IMR-90 (cell line): Measurements from ENCODE around the gene CCDC69. TPM values are rescaled to one million over a fixed set of nuclear protein-coding genes. Genes with fewer than 3 reads are reported as not detected.

Experiments used
- ATAC-seq: fragments of 200-7000 bp; cut with Tn5 transposase; 2 replicates; pipeline ENCODE4 v1.9.1; 2020; ENCODE audit warnings: low read depth, mild to moderate bottlenecking, moderate library complexity
- BruUV-seq: library from RNA; stranded (reverse); fragments of 400-500 nt; replicated peaks from 2 replicates; lab custom pipeline; 2021; lab: Mats Ljungman, UMichigan
- CTCF ChIA-PET: fragments of 300-600 bp; formaldehyde crosslinking; extraction: SDS; loops from one replicate; lab custom pipeline; 2021; ENCODE audit warnings: antibody characterized with exemption; lab: Yijun Ruan, JAX
- POLR2A ChIA-PET: fragments of 300-600 bp; sonication (Branson Sonifier 250); formaldehyde crosslinking; loops from one replicate; lab custom pipeline; 2022; ENCODE audit warnings: antibody characterized with exemption; ENCODE audit not compliant: unreplicated experiment; lab: Charles Lee
- DNase-seq: peaks from one replicate; pipeline ENCODE4 v3.0.0; 2013
- H2AFZ ChIP-seq: replicated peaks from 2 replicates; pipeline ENCODE3; 2013; ENCODE audit warnings: low read length, mild to moderate bottlenecking; ENCODE audit not compliant: poor library complexity
- H2AK5ac ChIP-seq: 2 replicates; pipeline ENCODE4 v1.6.1; 2013; ENCODE audit warnings: low read depth, low read length, inconsistent platforms
- H2AK9ac ChIP-seq: replicated peaks from 2 replicates; pipeline ENCODE3; 2013; ENCODE audit warnings: mild to moderate bottlenecking, low read depth, low read length, moderate library complexity; ENCODE audit not compliant: poor library complexity
- H2BK120ac ChIP-seq: 2 replicates; pipeline ENCODE4 v1.6.1; 2013; ENCODE audit warnings: low read depth, low read length, inconsistent platforms
- H2BK15ac ChIP-seq: 3 replicates; pipeline ENCODE4 v1.6.1; 2013; ENCODE audit warnings: low read depth, low read length, inconsistent platforms
- H2BK20ac ChIP-seq: 2 replicates; pipeline ENCODE4 v1.6.1; 2013; ENCODE audit warnings: low read depth, mild to moderate bottlenecking, inconsistent platforms, low read length, moderate library complexity
- H2BK5ac ChIP-seq: 2 replicates; pipeline ENCODE4 v1.6.1; 2013; ENCODE audit warnings: mild to moderate bottlenecking, low read depth, low read length, inconsistent platforms; ENCODE audit not compliant: poor library complexity, severe bottlenecking
- H3K14ac ChIP-seq: replicated peaks from 2 replicates; pipeline ENCODE4 v1.6.1; 2013; ENCODE audit warnings: low read depth, low read length, inconsistent platforms
- H3K18ac ChIP-seq: 2 replicates; pipeline ENCODE4 v1.6.1; 2013; ENCODE audit warnings: low read depth, low read length, control low read depth
- H3K23ac ChIP-seq: 2 replicates; pipeline ENCODE4 v1.6.1; 2013; ENCODE audit warnings: low read depth, low read length, inconsistent platforms
- H3K27ac ChIP-seq: 2 replicates; pipeline ENCODE4 v1.5.1; 2013; ENCODE audit warnings: mild to moderate bottlenecking, control low read depth, low read length; ENCODE audit not compliant: insufficient read depth
- H3K27me3 ChIP-seq: 2 replicates; pipeline ENCODE4 v1.6.1; 2013; ENCODE audit warnings: low read length; ENCODE audit not compliant: control insufficient read depth, insufficient read depth
- H3K36me3 ChIP-seq: 2 replicates; pipeline ENCODE4 v1.6.1; 2013; ENCODE audit warnings: low read length, mixed read lengths; ENCODE audit not compliant: control insufficient read depth, insufficient read depth
- H3K4ac ChIP-seq: 2 replicates; pipeline ENCODE4 v1.6.1; 2013; ENCODE audit warnings: low read depth, low read length, inconsistent platforms
- H3K4me1 ChIP-seq: 2 replicates; pipeline ENCODE4 v1.6.1; 2013; ENCODE audit warnings: low read length, mixed read lengths; ENCODE audit not compliant: control insufficient read depth, insufficient read depth
- H3K4me2 ChIP-seq: 2 replicates; pipeline ENCODE4 v1.6.1; 2013; ENCODE audit warnings: low read depth, mild to moderate bottlenecking, control low read depth, low read length, moderate library complexity
- H3K4me3 ChIP-seq: 2 replicates; pipeline ENCODE4 v1.5.1; 2013; ENCODE audit warnings: low read depth, mild to moderate bottlenecking, control low read depth, low read length, moderate library complexity; ENCODE audit not compliant: insufficient read depth
- H3K56ac ChIP-seq: 2 replicates; pipeline ENCODE4 v1.6.1; 2013; ENCODE audit warnings: low read length, inconsistent platforms; ENCODE audit not compliant: insufficient read depth; ENCODE audit errors: extremely low read depth
- H3K79me1 ChIP-seq, 2 experiments: 2 replicates each; pipeline ENCODE4 v1.6.1; 2013; ENCODE audit warnings: low read length in 2 of 2, inconsistent platforms in 1 of 2, low read depth in 1 of 2
- H3K9ac ChIP-seq: 2 replicates; pipeline ENCODE4 v1.6.1; 2013; ENCODE audit warnings: low read depth, low read length, control low read depth
- H3K9me1 ChIP-seq: 2 replicates; pipeline ENCODE4 v1.6.1; 2013; ENCODE audit warnings: low read length, inconsistent platforms; ENCODE audit not compliant: insufficient read depth
- H3K9me3 ChIP-seq: 2 replicates; pipeline ENCODE4 v1.6.1; 2013; ENCODE audit warnings: low read length; ENCODE audit not compliant: control insufficient read depth, insufficient read depth
- H4K20me1 ChIP-seq: 2 replicates; pipeline ENCODE4 v1.6.1; 2013; ENCODE audit warnings: low read length, inconsistent platforms; ENCODE audit not compliant: insufficient read depth
- H4K5ac ChIP-seq: 2 replicates; pipeline ENCODE4 v1.6.1; 2013; ENCODE audit warnings: mild to moderate bottlenecking, low read depth, low read length, control low read depth
- H4K8ac ChIP-seq, 2 experiments: 2 replicates each; pipeline ENCODE4 v1.6.1; 2013; ENCODE audit warnings: low read depth in 2 of 2, low read length in 2 of 2, control low read depth in 1 of 2, inconsistent platforms in 1 of 2
- H4K91ac ChIP-seq: 2 replicates; pipeline ENCODE4 v1.6.1; 2013; ENCODE audit warnings: low read depth, low read length, inconsistent platforms; ENCODE audit not compliant: insufficient read depth
- BHLHE40 ChIP-seq: fragments of 150-350 bp; IDR thresholded peaks from 2 replicates; pipeline ENCODE4 v1.6.1; 2016; ENCODE audit warnings: mild to moderate bottlenecking, low read depth, low read length
- CEBPB ChIP-seq: IDR thresholded peaks from 2 replicates; pipeline ENCODE4 v1.6.1; 2012; ENCODE audit warnings: low read depth, low read length, improper control_type of control experiment
- CHD1 ChIP-seq: IDR thresholded peaks from 2 replicates; pipeline ENCODE4 v1.6.1; 2012; ENCODE audit warnings: low read depth, low read length, improper control_type of control experiment
- FOS ChIP-seq: fragments of 150-350 bp; IDR thresholded peaks from 2 replicates; pipeline ENCODE4 v1.6.1; 2016; ENCODE audit warnings: low read depth, low read length
- MAFK ChIP-seq: IDR thresholded peaks from 2 replicates; pipeline ENCODE4 v1.6.1; 2012; ENCODE audit warnings: low read depth, low read length, improper control_type of control experiment
- MAZ ChIP-seq: IDR thresholded peaks from 2 replicates; pipeline ENCODE4 v1.6.1; 2012; ENCODE audit warnings: low read depth, mild to moderate bottlenecking, low read length, improper control_type of control experiment, moderate library complexity, borderline replicate concordance
- NFE2L2 ChIP-seq: fragments of 150-350 bp; IDR thresholded peaks from 2 replicates; pipeline ENCODE4 v1.6.1; 2016; ENCODE audit warnings: low read depth, mild to moderate bottlenecking, low read length
- RAD21 ChIP-seq: IDR thresholded peaks from 2 replicates; pipeline ENCODE4 v1.6.1; 2012; ENCODE audit warnings: low read length, improper control_type of control experiment
- RCOR1 ChIP-seq: IDR thresholded peaks from 2 replicates; pipeline ENCODE4 v1.6.1; 2012; ENCODE audit warnings: mild to moderate bottlenecking, low read length, improper control_type of control experiment; ENCODE audit not compliant: insufficient replicate concordance
- RFX5 ChIP-seq: IDR thresholded peaks from 2 replicates; pipeline ENCODE4 v1.8.0; 2012; ENCODE audit warnings: low read depth, mild to moderate bottlenecking, low read length, moderate library complexity
- WGBS, 2 experiments: methylation state at CpG; one replicate each; pipeline versions ENCODE4 v1.1.5 to v1.1.7; 2013; ENCODE audit warnings: missing lambda C conversion rate in 2 of 2; ENCODE audit not compliant: insufficient read length in 1 of 2; ENCODE audit errors: extremely low coverage in 2 of 2; 5-methylcytosine and 5-hydroxymethylcytosine counted together
- dilution Hi-C: fragments of 300-500 bp; cut with HindIII; formaldehyde crosslinking; loops from one replicate; pipeline ENCODE4 v1.14.3; 2018; ENCODE audit warnings: low sequenced_read_pairs; ENCODE audit not compliant: unreplicated experiment
- in situ Hi-C: fragments of 300-500 bp; cut with MboI; formaldehyde crosslinking; loops from 3 replicates; pipeline ENCODE4 v1.14.3; 2019; ENCODE audit warnings: low sequenced_read_pairs, inconsistent platforms, mixed read lengths
- intact Hi-C: fragments of 100-400 bp; cut with micrococcal nuclease; formaldehyde crosslinking; loops from 2 replicates; pipeline ENCODE4 v1.10.0; 2022
- polyA plus RNA-seq, 3 experiments: library from polyadenylated mRNA; depleted of rRNA; stranded (reverse); fragments of >200 nt; gene quantifications; 2 replicates each; pipeline ENCODE4 v1.2.3, GENCODE V29; 2012; ENCODE audit warnings: low replicate concordance in 1 of 3
- total RNA-seq: library from RNA; depleted of rRNA; stranded (reverse); fragments of >200 nt; gene quantifications from 2 replicates; pipeline ENCODE4 v1.2.3, GENCODE V29; 2012
- TF ChIP-seq, protein P1 (sequence below): fragments of 150-350 bp; IDR thresholded peaks from 2 replicates; pipeline ENCODE4 v1.6.1; 2017; ENCODE audit warnings: mild to moderate bottlenecking, antibody characterized with exemption, low read length, low read depth
- TF ChIP-seq, protein P2 (sequence below): conservative IDR thresholded peaks from 2 replicates; pipeline ENCODE4 v1.5.1; 2012; ENCODE audit warnings: mild to moderate bottlenecking, low read depth, low read length, improper control_type of control experiment
- TF ChIP-seq, protein P3 (sequence below): fragments of 150-350 bp; IDR thresholded peaks from 2 replicates; pipeline ENCODE4 v1.6.1; 2016; ENCODE audit warnings: low read depth, mild to moderate bottlenecking, low read length, moderate library complexity, borderline replicate concordance

CCDC69 gene
- total and polyA plus RNA-seq, 2 of the 4 experiments (the other 2 are of a cell fraction): 0.36 to 0.48 TPM

DNA sequence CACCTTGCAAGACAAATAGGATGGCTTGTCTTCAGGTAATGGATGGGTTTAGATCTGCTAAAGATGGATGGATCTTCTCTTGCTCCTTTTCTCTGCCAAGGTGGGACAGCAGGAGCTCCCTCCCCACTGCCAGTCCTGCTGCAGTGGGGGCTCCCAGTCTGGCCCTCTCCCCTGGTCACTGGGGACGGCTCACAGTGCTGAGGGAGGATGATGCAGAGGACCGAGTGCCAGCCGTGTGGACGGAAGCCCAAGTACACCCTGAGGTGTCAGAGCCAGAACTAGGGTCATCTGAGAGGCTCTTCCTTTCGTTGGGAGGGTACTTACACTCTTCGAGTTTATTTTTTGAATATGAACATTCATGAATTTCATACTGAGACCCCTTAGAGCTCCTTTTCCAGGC, 5.7 kb downstream of the CCDC69 start:
- Histone ChIP-seq H3K9me1 (peaks cover 7% of the 10 kb centered on the region; the same call in 1 of the 2 replicates), H2AK9ac (peak overlapping the region; percentile 44), H3K23ac (no peak overlapping the region), H3K9me3 (no peaks in the 10 kb centered on the region), H3K4me3 (no peak overlapping the region), H4K91ac (no peak overlapping the region), H4K20me1 (no peaks in the 10 kb centered on the region; the same call in 1 of the 2 replicates), H2AK5ac (no peak overlapping the region), H3K14ac (no peak overlapping the region), H2BK120ac (no peak overlapping the region), H4K8ac (no peak overlapping the region), H3K27ac (no peak overlapping the region), H3K4ac (no peak overlapping the region), H3K4me2 (no peak overlapping the region), H3K4me1 (peaks cover 5% of the 10 kb centered on the region), H3K27me3 (peaks cover 2% of the 10 kb centered on the region; the same call in 1 of the 2 replicates), H3K79me1 (no peaks in the 10 kb centered on the region), H2AFZ (no peak overlapping the region), H2BK20ac (no peak overlapping the region), H3K18ac (no peak overlapping the region), H3K36me3 (no peaks in the 10 kb centered on the region), H3K56ac (no peak overlapping the region), H2BK15ac (no peak overlapping the region), H3K9ac (no peak overlapping the region), H2BK5ac (no peak overlapping the region), H4K5ac (no peak overlapping the region)
- BruUV-seq: no TSS peak
- intact Hi-C loops: no loop called here
- in situ Hi-C loops: no loop called here
- TF ChIP-seq RAD21 (no peak), BHLHE40 (no peak), CHD1 (no peak), MAFK (no peak), FOS (no peak), RFX5 (no peak), RCOR1 (no peak), NFE2L2 (no peak), CEBPB (no peak), MAZ (no peak)
- TF ChIP-seq, protein P1, sequence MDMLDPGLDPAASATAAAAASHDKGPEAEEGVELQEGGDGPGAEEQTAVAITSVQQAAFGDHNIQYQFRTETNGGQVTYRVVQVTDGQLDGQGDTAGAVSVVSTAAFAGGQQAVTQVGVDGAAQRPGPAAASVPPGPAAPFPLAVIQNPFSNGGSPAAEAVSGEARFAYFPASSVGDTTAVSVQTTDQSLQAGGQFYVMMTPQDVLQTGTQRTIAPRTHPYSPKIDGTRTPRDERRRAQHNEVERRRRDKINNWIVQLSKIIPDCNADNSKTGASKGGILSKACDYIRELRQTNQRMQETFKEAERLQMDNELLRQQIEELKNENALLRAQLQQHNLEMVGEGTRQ: no peak
- TF ChIP-seq, protein P2, sequence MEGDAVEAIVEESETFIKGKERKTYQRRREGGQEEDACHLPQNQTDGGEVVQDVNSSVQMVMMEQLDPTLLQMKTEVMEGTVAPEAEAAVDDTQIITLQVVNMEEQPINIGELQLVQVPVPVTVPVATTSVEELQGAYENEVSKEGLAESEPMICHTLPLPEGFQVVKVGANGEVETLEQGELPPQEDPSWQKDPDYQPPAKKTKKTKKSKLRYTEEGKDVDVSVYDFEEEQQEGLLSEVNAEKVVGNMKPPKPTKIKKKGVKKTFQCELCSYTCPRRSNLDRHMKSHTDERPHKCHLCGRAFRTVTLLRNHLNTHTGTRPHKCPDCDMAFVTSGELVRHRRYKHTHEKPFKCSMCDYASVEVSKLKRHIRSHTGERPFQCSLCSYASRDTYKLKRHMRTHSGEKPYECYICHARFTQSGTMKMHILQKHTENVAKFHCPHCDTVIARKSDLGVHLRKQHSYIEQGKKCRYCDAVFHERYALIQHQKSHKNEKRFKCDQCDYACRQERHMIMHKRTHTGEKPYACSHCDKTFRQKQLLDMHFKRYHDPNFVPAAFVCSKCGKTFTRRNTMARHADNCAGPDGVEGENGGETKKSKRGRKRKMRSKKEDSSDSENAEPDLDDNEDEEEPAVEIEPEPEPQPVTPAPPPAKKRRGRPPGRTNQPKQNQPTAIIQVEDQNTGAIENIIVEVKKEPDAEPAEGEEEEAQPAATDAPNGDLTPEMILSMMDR: no peak
- TF ChIP-seq, protein P3, sequence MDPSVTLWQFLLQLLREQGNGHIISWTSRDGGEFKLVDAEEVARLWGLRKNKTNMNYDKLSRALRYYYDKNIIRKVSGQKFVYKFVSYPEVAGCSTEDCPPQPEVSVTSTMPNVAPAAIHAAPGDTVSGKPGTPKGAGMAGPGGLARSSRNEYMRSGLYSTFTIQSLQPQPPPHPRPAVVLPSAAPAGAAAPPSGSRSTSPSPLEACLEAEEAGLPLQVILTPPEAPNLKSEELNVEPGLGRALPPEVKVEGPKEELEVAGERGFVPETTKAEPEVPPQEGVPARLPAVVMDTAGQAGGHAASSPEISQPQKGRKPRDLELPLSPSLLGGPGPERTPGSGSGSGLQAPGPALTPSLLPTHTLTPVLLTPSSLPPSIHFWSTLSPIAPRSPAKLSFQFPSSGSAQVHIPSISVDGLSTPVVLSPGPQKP: no peak
- no peak for DNase-seq
- dilution Hi-C loops: no loop called here
- ChIA-PET CTCF (no interaction called here), POLR2A (no interaction called here)
- 42% methylated on average over 3 of the region's 6 CpGs; no CpG with 5 or more reads in 1 of the 2 experiments for WGBS, 2 experiments
- no peak for ATAC-seq
